Breast epithelium (tissue), 4 donors: Measurements from ENCODE around the gene HBA1. TPM values are rescaled to one million over a fixed set of nuclear protein-coding genes. Genes with fewer than 3 reads are reported as not detected.
A peak's percentile ranks its signal among the peaks of the same experiment; 100 is the strongest.
"Not testable (repeated sequence)": the region's sequence is repeated elsewhere in the genome, so short reads cannot be mapped to it uniquely, and the experiment has no call there.

ENCODE experiments used
- DNase-seq, 2 donors: peaks; one replicate each; pipeline ENCODE4 v3.0.0-alpha.2; 2019; ENCODE audit warnings: low spot score in 2 of 2
- H3K27ac ChIP-seq, 2 donors: fragments of 200-600 bp; sonication (generic) in 1 of 2; one replicate each; pipeline ENCODE4 v1.5.1; 2016 to 2019; ENCODE audit warnings: mild to moderate bottlenecking in 1 of 2
- H3K27me3 ChIP-seq, 2 donors: fragments of 200-600 bp; sonication (generic) in 1 of 2; one replicate each; pipeline versions ENCODE4 v1.5.1 to v1.6.0; 2017 to 2019; ENCODE audit warnings: control low read depth in 1 of 2, mild to moderate bottlenecking in 1 of 2
- H3K36me3 ChIP-seq: fragments of 200-600 bp; one replicate; pipeline ENCODE4 v1.5.1; 2019
- H3K4me1 ChIP-seq, 2 donors: fragments of 200-600 bp; sonication (generic); one replicate each; pipeline ENCODE4 v1.5.1; 2016 to 2019; ENCODE audit warnings: control low read depth in 1 of 2
- H3K4me3 ChIP-seq, 3 donors: fragments of 200-600 bp; sonication (generic); 1 replicate in 2 of 3; 2 replicates in 1 of 3; pipeline ENCODE4 v1.5.1; 2016 to 2019; ENCODE audit warnings: mild to moderate bottlenecking in 3 of 3, moderate library complexity in 2 of 3
- H3K9me3 ChIP-seq, 2 donors: fragments of 200-600 bp; sonication (generic) in 1 of 2; one replicate each; pipeline ENCODE4 v1.5.1; 2016 to 2019; ENCODE audit warnings: control low read depth in 1 of 2
- CTCF ChIP-seq, 3 donors: fragments of 450-650 bp; IDR thresholded peaks; one replicate each; pipeline ENCODE4 v1.5.1; 2016 to 2017; ENCODE audit warnings: antibody characterized with exemption in 3 of 3, mild to moderate bottlenecking in 3 of 3, moderate library complexity in 3 of 3
- POLR2A ChIP-seq: fragments of 450-650 bp; IDR thresholded peaks from one replicate; pipeline ENCODE4 v1.6.1; 2016; ENCODE audit warnings: antibody characterized with exemption, mild to moderate bottlenecking, moderate library complexity
- POLR2AphosphoS5 ChIP-seq, 3 donors: sonication (generic); formaldehyde crosslinking; IDR thresholded peaks; one replicate each; pipeline ENCODE4 v1.6.1; 2017; ENCODE audit warnings: antibody characterized with exemption in 3 of 3
- intact Hi-C: fragments of 100-400 bp; cut with DNase I; formaldehyde crosslinking; loops from one replicate; pipeline ENCODE4 v1.15.1; 2023; ENCODE audit warnings: low total_unique reads
- total RNA-seq, 3 donors: library from RNA; depleted of rRNA; stranded (reverse); fragments of >200 nt; gene quantifications; one replicate each; pipeline ENCODE4 v1.1.0, GENCODE V29; 2016

HBA1 gene
- total RNA-seq, 3 donors from 2014 or later: 5.6 to 15.2 (median 10.4) TPM

GRCh38 chr16:162271-162991 is 14.0 kb upstream of the HBA1 start:
- Histone ChIP-seq H3K27me3 (peaks cover 15 to 30% of the 10 kb centered on the region in 2 donors), H3K36me3 (no peaks in the 10 kb centered on the region), H3K4me1 (peaks cover 6 to 8% of the 10 kb centered on the region in 2 donors), H3K9me3 (no peaks in the 10 kb centered on the region), H3K4me3 (no peak overlapping the region), H3K27ac (no peak overlapping the region)
- no peak for DNase-seq
- intact Hi-C loops: no loop called here
- TF ChIP-seq CTCF (IDR thresholded peaks at IDR 0.05) (no peak), POLR2A (no peak), POLR2AphosphoS5 (IDR thresholded peaks at IDR 0.05) (no peak)

- DNase-seq, H3K36me3 ChIP-seq, H3K27ac ChIP-seq, intact Hi-C loops, H3K9me3 ChIP-seq, H3K4me3 ChIP-seq, H3K4me1 ChIP-seq: not testable (repeated sequence)
- peaks cover 20 to 37% of the 10 kb centered on the region in 2 donors for H3K27me3 ChIP-seq
Observed at GRCh38 chr16:163139-163538, 13.3 kb upstream of the HBA1 start.

- H3K4me1 ChIP-seq, H3K36me3 ChIP-seq, intact Hi-C loops, DNase-seq, H3K27ac ChIP-seq, H3K9me3 ChIP-seq, H3K4me3 ChIP-seq: not testable (repeated sequence)
- peaks cover 22 to 43% of the 10 kb centered on the region in 2 donors for H3K27me3 ChIP-seq
Observed at GRCh38 chr16:163696-164095, 12.8 kb upstream of the HBA1 start.

- H3K9me3 ChIP-seq, DNase-seq, H3K4me1 ChIP-seq, intact Hi-C loops, H3K4me3 ChIP-seq, H3K27ac ChIP-seq, H3K36me3 ChIP-seq: not testable (repeated sequence)
- H3K27me3 ChIP-seq: peaks cover 22 to 49% of the 10 kb centered on the region in 2 donors
Observed at GRCh38 chr16:164134-164823, 12.2 kb upstream of the HBA1 start.

- no peaks in the 10 kb centered on the region for H3K9me3 ChIP-seq
- intact Hi-C loops: no loop called here
- DNase-seq: no peak
- peaks cover 6 to 8% of the 10 kb centered on the region in 2 donors for H3K4me1 ChIP-seq
- peaks cover 22 to 50% of the 10 kb centered on the region in 2 donors for H3K27me3 ChIP-seq
- TF ChIP-seq POLR2A: no peak
- TF ChIP-seq CTCF (IDR thresholded peaks at IDR 0.05): no peak
- no peak for TF ChIP-seq POLR2AphosphoS5 (IDR thresholded peaks at IDR 0.05)
- no peak overlapping the region for H3K27ac ChIP-seq
- peak overlapping the region in 2 of 3 donors; percentile 39 to 64 for H3K4me3 ChIP-seq
- no peaks in the 10 kb centered on the region for H3K36me3 ChIP-seq
Observed at GRCh38 chr16:164827-165538, 11.5 kb upstream of the HBA1 start.

GRCh38 chr16:165539-166374 is 10.7 kb upstream of the HBA1 start, which contains the start of gene HBM:
Gene HBM, plus strand, starts transcription at chr16:165978. Its CDS starts 20 bp downstream, at chr16:165998.
- Histone ChIP-seq H3K9me3 (no peaks in the 10 kb centered on the region), H3K27me3 (peaks cover 22 to 57% of the 10 kb centered on the region in 2 donors), H3K36me3 (no peaks in the 10 kb centered on the region), H3K27ac (no peak within 1 kb of the TSS), H3K4me1 (peaks cover 6 to 8% of the 10 kb centered on the region in 2 donors), H3K4me3 (peak within 1 kb of the TSS in 2 of 3 donors; percentile 39 to 64)
- DNase-seq: no peak
- no peak for TF ChIP-seq CTCF (IDR thresholded peaks at IDR 0.05)
- TF ChIP-seq POLR2A: no peak
- TF ChIP-seq POLR2AphosphoS5 (IDR thresholded peaks at IDR 0.05): no peak
- intact Hi-C loops: no loop called here
